OCI-LY1 (cell line): ENCODE data around the gene CDH23.

ENCODE experiments used
- EZH2 ChIP-seq: fragments of 200-600 bp; sonication (generic), shearing (Covaris generic); IDR thresholded peaks from 2 replicates; pipeline ENCODE4 v1.8.0; 2017; ENCODE audit warnings: borderline replicate concordance, mixed run types, mild to moderate bottlenecking, antibody characterized with exemption, low read length, moderate library complexity, mixed read lengths
- TF ChIP-seq, protein P1 (sequence below): fragments of 200-600 bp; sonication (generic), shearing (Covaris generic); IDR thresholded peaks from 2 replicates; pipeline ENCODE4 v1.5.1; 2017; ENCODE audit warnings: mild to moderate bottlenecking, antibody characterized with exemption, low read length, moderate library complexity, mixed read lengths

- TF ChIP-seq, protein P1, sequence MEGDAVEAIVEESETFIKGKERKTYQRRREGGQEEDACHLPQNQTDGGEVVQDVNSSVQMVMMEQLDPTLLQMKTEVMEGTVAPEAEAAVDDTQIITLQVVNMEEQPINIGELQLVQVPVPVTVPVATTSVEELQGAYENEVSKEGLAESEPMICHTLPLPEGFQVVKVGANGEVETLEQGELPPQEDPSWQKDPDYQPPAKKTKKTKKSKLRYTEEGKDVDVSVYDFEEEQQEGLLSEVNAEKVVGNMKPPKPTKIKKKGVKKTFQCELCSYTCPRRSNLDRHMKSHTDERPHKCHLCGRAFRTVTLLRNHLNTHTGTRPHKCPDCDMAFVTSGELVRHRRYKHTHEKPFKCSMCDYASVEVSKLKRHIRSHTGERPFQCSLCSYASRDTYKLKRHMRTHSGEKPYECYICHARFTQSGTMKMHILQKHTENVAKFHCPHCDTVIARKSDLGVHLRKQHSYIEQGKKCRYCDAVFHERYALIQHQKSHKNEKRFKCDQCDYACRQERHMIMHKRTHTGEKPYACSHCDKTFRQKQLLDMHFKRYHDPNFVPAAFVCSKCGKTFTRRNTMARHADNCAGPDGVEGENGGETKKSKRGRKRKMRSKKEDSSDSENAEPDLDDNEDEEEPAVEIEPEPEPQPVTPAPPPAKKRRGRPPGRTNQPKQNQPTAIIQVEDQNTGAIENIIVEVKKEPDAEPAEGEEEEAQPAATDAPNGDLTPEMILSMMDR: no peak
- no peak for TF ChIP-seq EZH2
Measured at GRCh38 chr10:71712572-71713134, 315.9 kb downstream of the CDH23 start.
